IMR-90 (cell line): ENCODE results near the gene UTP14C. TPM values are rescaled to one million over a fixed set of nuclear protein-coding genes. Genes with fewer than 3 reads are reported as not detected.
"Not testable (repeated sequence)": the region's sequence is repeated elsewhere in the genome, so short reads cannot be mapped to it uniquely, and the experiment has no call there.

Experiments
- ATAC-seq: fragments of 200-7000 bp; cut with Tn5 transposase; 2 replicates; pipeline ENCODE4 v1.9.1; 2020; ENCODE audit warnings: low read depth, mild to moderate bottlenecking, moderate library complexity
- BruUV-seq: library from RNA; stranded (reverse); fragments of 400-500 nt; replicated peaks from 2 replicates; lab custom pipeline; 2021; lab: Mats Ljungman, UMichigan
- CTCF ChIA-PET: fragments of 300-600 bp; formaldehyde crosslinking; extraction: SDS; loops from one replicate; lab custom pipeline; 2021; ENCODE audit warnings: antibody characterized with exemption; lab: Yijun Ruan, JAX
- POLR2A ChIA-PET: fragments of 300-600 bp; sonication (Branson Sonifier 250); formaldehyde crosslinking; loops from one replicate; lab custom pipeline; 2022; ENCODE audit warnings: antibody characterized with exemption; ENCODE audit not compliant: unreplicated experiment; lab: Charles Lee
- DNase-seq: peaks from one replicate; pipeline ENCODE4 v3.0.0; 2013
- H2AFZ ChIP-seq: replicated peaks from 2 replicates; pipeline ENCODE3; 2013; ENCODE audit warnings: low read length, mild to moderate bottlenecking; ENCODE audit not compliant: poor library complexity
- H2AK5ac ChIP-seq: 2 replicates; pipeline ENCODE4 v1.6.1; 2013; ENCODE audit warnings: low read depth, low read length, inconsistent platforms
- H2AK9ac ChIP-seq: replicated peaks from 2 replicates; pipeline ENCODE3; 2013; ENCODE audit warnings: mild to moderate bottlenecking, low read depth, low read length, moderate library complexity; ENCODE audit not compliant: poor library complexity
- H2BK120ac ChIP-seq: 2 replicates; pipeline ENCODE4 v1.6.1; 2013; ENCODE audit warnings: low read depth, low read length, inconsistent platforms
- H2BK15ac ChIP-seq: 3 replicates; pipeline ENCODE4 v1.6.1; 2013; ENCODE audit warnings: low read depth, low read length, inconsistent platforms
- H2BK20ac ChIP-seq: 2 replicates; pipeline ENCODE4 v1.6.1; 2013; ENCODE audit warnings: low read depth, mild to moderate bottlenecking, inconsistent platforms, low read length, moderate library complexity
- H2BK5ac ChIP-seq: 2 replicates; pipeline ENCODE4 v1.6.1; 2013; ENCODE audit warnings: mild to moderate bottlenecking, low read depth, low read length, inconsistent platforms; ENCODE audit not compliant: poor library complexity, severe bottlenecking
- H3K14ac ChIP-seq: replicated peaks from 2 replicates; pipeline ENCODE4 v1.6.1; 2013; ENCODE audit warnings: low read depth, low read length, inconsistent platforms
- H3K18ac ChIP-seq: 2 replicates; pipeline ENCODE4 v1.6.1; 2013; ENCODE audit warnings: low read depth, low read length, control low read depth
- H3K23ac ChIP-seq: 2 replicates; pipeline ENCODE4 v1.6.1; 2013; ENCODE audit warnings: low read depth, low read length, inconsistent platforms
- H3K27ac ChIP-seq: 2 replicates; pipeline ENCODE4 v1.5.1; 2013; ENCODE audit warnings: mild to moderate bottlenecking, control low read depth, low read length; ENCODE audit not compliant: insufficient read depth
- H3K27me3 ChIP-seq: 2 replicates; pipeline ENCODE4 v1.6.1; 2013; ENCODE audit warnings: low read length; ENCODE audit not compliant: control insufficient read depth, insufficient read depth
- H3K36me3 ChIP-seq: 2 replicates; pipeline ENCODE4 v1.6.1; 2013; ENCODE audit warnings: low read length, mixed read lengths; ENCODE audit not compliant: control insufficient read depth, insufficient read depth
- H3K4ac ChIP-seq: 2 replicates; pipeline ENCODE4 v1.6.1; 2013; ENCODE audit warnings: low read depth, low read length, inconsistent platforms
- H3K4me1 ChIP-seq: 2 replicates; pipeline ENCODE4 v1.6.1; 2013; ENCODE audit warnings: low read length, mixed read lengths; ENCODE audit not compliant: control insufficient read depth, insufficient read depth
- H3K4me2 ChIP-seq: 2 replicates; pipeline ENCODE4 v1.6.1; 2013; ENCODE audit warnings: low read depth, mild to moderate bottlenecking, control low read depth, low read length, moderate library complexity
- H3K4me3 ChIP-seq: 2 replicates; pipeline ENCODE4 v1.5.1; 2013; ENCODE audit warnings: low read depth, mild to moderate bottlenecking, control low read depth, low read length, moderate library complexity; ENCODE audit not compliant: insufficient read depth
- H3K56ac ChIP-seq: 2 replicates; pipeline ENCODE4 v1.6.1; 2013; ENCODE audit warnings: low read length, inconsistent platforms; ENCODE audit not compliant: insufficient read depth; ENCODE audit errors: extremely low read depth
- H3K79me1 ChIP-seq, 2 experiments: 2 replicates each; pipeline ENCODE4 v1.6.1; 2013; ENCODE audit warnings: low read length in 2 of 2, inconsistent platforms in 1 of 2, low read depth in 1 of 2
- H3K9ac ChIP-seq: 2 replicates; pipeline ENCODE4 v1.6.1; 2013; ENCODE audit warnings: low read depth, low read length, control low read depth
- H3K9me1 ChIP-seq: 2 replicates; pipeline ENCODE4 v1.6.1; 2013; ENCODE audit warnings: low read length, inconsistent platforms; ENCODE audit not compliant: insufficient read depth
- H3K9me3 ChIP-seq: 2 replicates; pipeline ENCODE4 v1.6.1; 2013; ENCODE audit warnings: low read length; ENCODE audit not compliant: control insufficient read depth, insufficient read depth
- H4K20me1 ChIP-seq: 2 replicates; pipeline ENCODE4 v1.6.1; 2013; ENCODE audit warnings: low read length, inconsistent platforms; ENCODE audit not compliant: insufficient read depth
- H4K5ac ChIP-seq: 2 replicates; pipeline ENCODE4 v1.6.1; 2013; ENCODE audit warnings: mild to moderate bottlenecking, low read depth, low read length, control low read depth
- H4K8ac ChIP-seq, 2 experiments: 2 replicates each; pipeline ENCODE4 v1.6.1; 2013; ENCODE audit warnings: low read depth in 2 of 2, low read length in 2 of 2, control low read depth in 1 of 2, inconsistent platforms in 1 of 2
- H4K91ac ChIP-seq: 2 replicates; pipeline ENCODE4 v1.6.1; 2013; ENCODE audit warnings: low read depth, low read length, inconsistent platforms; ENCODE audit not compliant: insufficient read depth
- WGBS, 2 experiments: methylation state at CpG; one replicate each; pipeline versions ENCODE4 v1.1.5 to v1.1.7; 2013; ENCODE audit warnings: missing lambda C conversion rate in 2 of 2; ENCODE audit not compliant: insufficient read length in 1 of 2; ENCODE audit errors: extremely low coverage in 2 of 2; 5-methylcytosine and 5-hydroxymethylcytosine counted together
- dilution Hi-C: fragments of 300-500 bp; cut with HindIII; formaldehyde crosslinking; loops from one replicate; pipeline ENCODE4 v1.14.3; 2018; ENCODE audit warnings: low sequenced_read_pairs; ENCODE audit not compliant: unreplicated experiment
- in situ Hi-C: fragments of 300-500 bp; cut with MboI; formaldehyde crosslinking; loops from 3 replicates; pipeline ENCODE4 v1.14.3; 2019; ENCODE audit warnings: low sequenced_read_pairs, inconsistent platforms, mixed read lengths
- intact Hi-C: fragments of 100-400 bp; cut with micrococcal nuclease; formaldehyde crosslinking; loops from 2 replicates; pipeline ENCODE4 v1.10.0; 2022
- polyA plus RNA-seq, 3 experiments: library from polyadenylated mRNA; depleted of rRNA; stranded (reverse); fragments of >200 nt; gene quantifications; 2 replicates each; pipeline ENCODE4 v1.2.3, GENCODE V29; 2012; ENCODE audit warnings: low replicate concordance in 1 of 3
- total RNA-seq: library from RNA; depleted of rRNA; stranded (reverse); fragments of >200 nt; gene quantifications from 2 replicates; pipeline ENCODE4 v1.2.3, GENCODE V29; 2012

UTP14C gene
- total and polyA plus RNA-seq, 2 of the 4 experiments (the other 2 are of a cell fraction): 8.2 to 12.5 TPM

DNA sequence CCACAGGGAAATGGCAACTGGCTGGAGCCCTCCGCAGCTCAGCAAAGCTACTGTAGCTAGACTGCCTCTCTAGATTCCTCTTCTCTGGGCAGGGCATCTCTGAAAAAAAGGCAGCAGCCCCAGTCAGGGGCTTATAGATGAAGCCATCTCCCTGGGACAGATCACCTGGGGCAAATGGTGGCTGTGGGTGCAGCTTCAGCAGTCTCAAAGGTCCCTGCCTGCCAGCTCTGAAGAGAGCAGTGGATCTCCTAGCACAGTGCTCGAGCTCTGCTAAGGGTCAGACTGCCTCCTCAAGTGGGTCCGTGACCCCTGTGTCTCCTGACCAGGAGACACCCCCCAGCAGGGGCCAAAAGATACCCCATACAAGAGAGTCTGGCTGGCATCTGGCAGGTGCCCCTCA is 41.2 kb upstream of the UTP14C start:
- H3K79me1 ChIP-seq, DNase-seq, H3K9me3 ChIP-seq, H4K8ac ChIP-seq, dilution Hi-C loops, H3K4me1 ChIP-seq, H3K4me2 ChIP-seq, H4K20me1 ChIP-seq, H4K91ac ChIP-seq, H3K56ac ChIP-seq, H3K27ac ChIP-seq, H3K9ac ChIP-seq, H3K9me1 ChIP-seq, H2BK15ac ChIP-seq, intact Hi-C loops, H2BK120ac ChIP-seq, BruUV-seq, H3K23ac ChIP-seq, H2BK5ac ChIP-seq, H3K36me3 ChIP-seq, CTCF ChIA-PET, ATAC-seq, H2AK5ac ChIP-seq, H2AFZ ChIP-seq, H2BK20ac ChIP-seq, H2AK9ac ChIP-seq, H3K18ac ChIP-seq, H3K14ac ChIP-seq, H3K27me3 ChIP-seq, H3K4me3 ChIP-seq, H4K5ac ChIP-seq, H3K4ac ChIP-seq: not testable (repeated sequence)
- WGBS, 2 experiments: 80% methylated on average over 1 of the region's 3 CpGs; no CpG with 5 or more reads in 1 of the 2 experiments
- POLR2A ChIA-PET: interaction anchor here (0.8 kb wide), 1 partner anchor 599 kb away, joined by 5 read pairs; no protein-coding TSS in a partner anchor
- in situ Hi-C loops: loop anchor here (5.0 kb wide), 1 partner anchor 69 kb away; no protein-coding TSS in a partner anchor

- H3K4me1 ChIP-seq, CTCF ChIA-PET, H2BK5ac ChIP-seq, H3K9me3 ChIP-seq, H3K9me1 ChIP-seq, H3K14ac ChIP-seq, POLR2A ChIA-PET, H3K27ac ChIP-seq, intact Hi-C loops, H3K4me2 ChIP-seq, H2BK15ac ChIP-seq, BruUV-seq, H4K91ac ChIP-seq, H3K36me3 ChIP-seq, H4K8ac ChIP-seq, H4K20me1 ChIP-seq, H3K9ac ChIP-seq, H2AFZ ChIP-seq, H3K23ac ChIP-seq, H3K56ac ChIP-seq, H4K5ac ChIP-seq, ATAC-seq, dilution Hi-C loops, H2BK120ac ChIP-seq, H3K4me3 ChIP-seq, H3K4ac ChIP-seq, H2AK9ac ChIP-seq, H2AK5ac ChIP-seq, DNase-seq, H3K79me1 ChIP-seq, H2BK20ac ChIP-seq, H3K27me3 ChIP-seq, H3K18ac ChIP-seq: not testable (repeated sequence)
- in situ Hi-C loops: loop anchor here (5.0 kb wide), 1 partner anchor 67 kb away; no protein-coding TSS in a partner anchor
- WGBS, 2 experiments: no CpG with 5 or more reads among the region's 4 CpGs
Observed at GRCh38 chr13:51984904-51985303, 39.6 kb upstream of the UTP14C start.
